ENCODE measurements around the gene TMEM271.

The TMEM271 gene

GRCh38 chr4:531721-532565, 44.2 kb downstream of the TMEM271 start:
- FAIRE-seq, result no peak

DNA sequence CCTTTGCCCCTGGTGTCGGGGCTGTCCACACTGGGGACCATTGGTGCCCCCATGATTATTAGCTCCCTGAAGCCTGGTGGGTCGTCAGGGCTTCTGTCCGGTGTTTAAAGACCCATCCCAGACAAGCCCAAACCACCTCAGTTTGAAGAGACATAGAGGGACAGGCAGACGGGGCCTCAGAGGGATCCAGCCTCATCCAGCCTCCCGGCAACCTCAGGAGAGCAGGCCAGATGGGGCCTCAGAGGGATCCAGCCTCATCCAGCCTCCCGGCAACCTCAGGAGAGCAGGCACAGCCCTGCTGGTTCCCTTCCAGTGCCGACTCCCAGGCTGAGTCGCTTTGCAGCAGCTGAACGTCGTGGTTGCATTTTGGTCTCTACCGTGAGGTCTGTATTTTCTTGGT, 45.0 kb downstream of the TMEM271 start:
- no peak for FAIRE-seq

DNA sequence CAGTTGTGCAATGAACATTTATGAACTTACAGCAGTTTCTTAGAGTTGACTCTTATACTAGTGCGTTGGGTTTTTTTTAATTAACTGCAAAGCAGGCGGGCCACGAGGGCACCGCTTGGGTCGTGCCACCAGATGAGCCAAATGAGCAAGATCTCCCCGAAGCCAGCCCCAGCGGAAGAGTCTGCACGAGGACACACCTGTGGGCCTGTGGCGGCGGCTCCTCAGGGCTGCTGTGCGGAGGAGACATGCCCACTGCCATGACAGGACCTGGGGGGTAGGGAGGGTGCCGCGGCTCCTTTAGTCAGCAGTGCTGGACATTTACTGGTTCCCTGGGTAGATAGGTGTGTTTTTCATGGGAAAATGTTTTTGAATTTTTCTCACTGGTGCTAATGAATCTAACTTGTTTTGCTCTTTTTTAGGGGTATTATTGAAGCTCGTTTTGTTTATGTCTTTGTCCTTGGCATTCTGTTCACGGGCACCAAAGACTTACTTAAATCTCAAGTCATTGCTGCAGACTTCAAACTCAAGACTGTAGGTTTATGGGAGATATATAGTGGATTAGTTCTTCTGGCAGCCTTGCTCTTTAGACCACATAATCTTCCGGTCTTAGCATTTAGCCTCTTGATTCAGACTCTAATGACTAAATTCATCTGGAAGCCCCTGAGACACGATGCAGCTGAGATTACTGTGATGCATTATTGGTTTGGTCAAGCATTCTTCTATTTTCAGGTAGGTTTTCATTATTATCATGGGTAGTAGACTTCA, 45.9 kb downstream of the TMEM271 start:
- FAIRE-seq, result no peak

- FAIRE-seq, result no peak
These were observed 46.5 kb downstream of the TMEM271 start for GRCh38 chr4:529563-529962.

DNA sequence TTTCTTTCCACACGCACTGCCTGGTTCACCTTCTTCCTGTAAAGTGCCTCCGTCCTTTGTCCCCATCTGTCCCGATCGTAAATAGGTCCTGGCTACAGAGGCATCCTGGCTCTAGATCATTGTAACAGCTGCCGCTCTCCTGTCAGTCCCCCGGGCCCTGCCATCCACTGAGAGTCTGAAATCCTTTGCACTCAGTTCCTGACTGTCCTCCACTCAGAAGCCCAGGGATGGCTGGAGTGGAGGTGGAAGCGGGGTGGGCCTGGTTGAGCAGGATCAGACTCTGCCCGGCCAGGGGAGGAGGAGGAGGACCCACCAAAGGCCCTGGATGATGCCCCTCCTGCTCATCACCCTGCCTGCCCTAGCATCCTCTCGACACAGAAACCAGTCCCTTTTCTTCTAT, 47.3 kb downstream of the TMEM271 start:
- no peak for FAIRE-seq

- no peak for FAIRE-seq
These were observed 47.8 kb downstream of the TMEM271 start for GRCh38 chr4:528296-528695.

GRCh38 chr4:526971-527460, 49.1 kb downstream of the TMEM271 start:
- no peak for FAIRE-seq

GRCh38 chr4:526189-526909, 49.7 kb downstream of the TMEM271 start:
- FAIRE-seq, result no peak

DNA sequence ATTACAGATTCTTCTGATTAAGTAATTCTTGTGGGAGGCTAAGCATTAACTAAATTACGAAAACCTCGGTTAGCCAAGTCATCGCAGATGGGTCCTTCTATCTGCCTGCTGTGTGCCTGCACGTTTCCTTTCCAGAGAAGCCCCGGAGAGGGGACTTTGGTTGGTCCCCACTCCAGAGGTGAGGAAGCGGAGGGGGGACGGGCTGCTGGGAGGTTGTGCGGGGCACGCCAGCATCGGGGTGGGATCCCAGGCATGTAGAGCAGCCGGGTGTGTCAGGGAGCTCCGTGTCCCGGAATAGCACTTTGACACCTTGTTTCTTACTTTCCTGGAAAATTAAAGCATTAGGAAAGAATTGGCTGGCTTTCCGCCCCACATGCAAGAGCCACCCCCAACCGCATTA, 50.4 kb downstream of the TMEM271 start:
- no peak for FAIRE-seq

- FAIRE-seq, result no peak
These were observed 51.9 kb downstream of the TMEM271 start for GRCh38 chr4:524196-524595.

Data from TTC549 (cell line).